GF-D8 (cell line): ENCODE measurements around the gene SCAMP5.

Experiments
- DNase-seq: peaks from one replicate; lab custom pipeline; 2025; lab: John Stamatoyannopoulos, UW

Gene SCAMP5

GRCh38 chr15:75023181-75023871 is 28.0 kb downstream of the SCAMP5 start, which contains the start of gene PPCDC:
TSS of gene PPCDC (plus strand) at chr15:75023590. CDS start at chr15:75028319, 4,729 bp downstream.
- DNase-seq: peak; percentile 87

GRCh38 chr15:75023872-75024636 is 28.7 kb downstream of the SCAMP5 start:
- peak; percentile 84 for DNase-seq

- no peak for DNase-seq
Measured at GRCh38 chr15:75025107-75025506, 29.7 kb downstream of the SCAMP5 start.

- no peak for DNase-seq
Measured at GRCh38 chr15:75025548-75026260, 30.3 kb downstream of the SCAMP5 start.

- DNase-seq: no peak
Measured at GRCh38 chr15:75027551-75027950, 32.2 kb downstream of the SCAMP5 start.

DNA sequence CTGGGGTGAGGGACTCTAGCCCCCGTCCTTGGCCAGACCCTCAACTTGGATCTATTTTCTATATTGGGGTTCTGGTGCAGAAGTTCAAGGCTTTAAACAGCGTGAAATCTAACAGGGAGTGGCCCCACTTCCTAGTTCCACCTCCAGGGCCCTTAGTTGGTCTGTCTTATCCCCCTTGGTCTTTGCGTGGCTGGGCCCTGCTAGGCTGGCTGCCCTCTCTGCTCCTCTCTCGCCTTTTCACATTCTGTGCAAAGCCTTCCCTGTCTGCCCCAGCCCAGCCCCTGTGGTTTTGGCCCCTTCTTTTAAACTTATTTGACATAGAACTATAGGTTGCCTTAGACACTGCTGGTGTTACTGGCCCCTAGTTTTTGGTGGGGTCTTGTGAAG is 33.6 kb downstream of the SCAMP5 start:
- DNase-seq: no peak

DNA sequence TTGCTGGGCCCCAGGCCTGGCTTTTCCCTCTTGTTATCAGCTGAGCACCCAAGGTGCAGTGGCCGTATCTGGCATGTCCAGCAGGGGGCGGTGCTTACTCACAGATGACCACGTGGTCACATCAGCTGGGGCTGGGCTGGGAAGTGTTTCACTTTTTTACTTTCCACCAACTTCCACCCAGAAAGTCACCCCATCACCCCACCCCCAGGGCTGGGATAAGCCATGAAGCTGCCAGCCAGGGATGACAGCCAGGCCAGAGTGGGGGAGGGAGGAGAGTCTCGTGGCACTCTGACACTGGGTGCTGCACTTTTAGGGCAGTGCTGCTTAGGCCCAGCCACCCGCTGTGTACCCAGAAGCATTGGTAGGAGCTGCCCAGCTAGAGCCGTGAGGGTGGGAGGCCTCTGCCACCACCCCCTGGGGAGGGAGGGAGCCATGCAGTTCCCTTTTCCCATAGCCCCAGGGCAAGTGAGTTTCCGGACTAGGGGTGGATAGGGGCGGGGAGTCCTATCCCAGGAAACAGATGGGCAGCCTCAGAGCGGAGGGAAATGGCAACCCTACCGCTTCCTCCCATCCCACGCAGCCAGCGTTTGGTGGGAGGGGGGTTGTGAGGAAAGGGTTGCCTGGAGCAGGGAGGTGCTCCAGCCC is 34.1 kb downstream of the SCAMP5 start:
- peak; percentile 89 for DNase-seq

DNA sequence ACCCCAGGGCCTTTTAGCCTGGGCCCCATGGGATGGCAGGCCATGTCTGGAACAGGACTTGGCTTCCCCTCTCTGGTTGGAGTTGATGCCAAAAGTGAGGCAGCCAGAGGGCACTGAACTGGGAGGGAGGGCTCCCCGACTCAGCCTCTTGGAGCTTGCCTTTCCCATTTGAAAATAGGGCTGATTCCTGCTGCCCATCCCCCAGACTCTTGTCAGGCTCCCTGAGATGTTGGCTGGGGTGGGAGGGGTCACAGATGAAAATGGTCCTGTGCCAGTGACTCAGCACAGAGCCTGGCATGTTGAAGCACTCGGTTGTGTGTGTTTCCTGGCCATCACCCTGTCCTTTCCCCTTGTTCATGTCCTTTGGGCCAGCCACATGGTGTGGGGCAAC is 34.7 kb downstream of the SCAMP5 start:
- DNase-seq: no peak

GRCh38 chr15:75030424-75030823 is 35.1 kb downstream of the SCAMP5 start:
- DNase-seq: no peak

- no peak for DNase-seq
Measured at GRCh38 chr15:75031848-75032247, 36.5 kb downstream of the SCAMP5 start.

DNA sequence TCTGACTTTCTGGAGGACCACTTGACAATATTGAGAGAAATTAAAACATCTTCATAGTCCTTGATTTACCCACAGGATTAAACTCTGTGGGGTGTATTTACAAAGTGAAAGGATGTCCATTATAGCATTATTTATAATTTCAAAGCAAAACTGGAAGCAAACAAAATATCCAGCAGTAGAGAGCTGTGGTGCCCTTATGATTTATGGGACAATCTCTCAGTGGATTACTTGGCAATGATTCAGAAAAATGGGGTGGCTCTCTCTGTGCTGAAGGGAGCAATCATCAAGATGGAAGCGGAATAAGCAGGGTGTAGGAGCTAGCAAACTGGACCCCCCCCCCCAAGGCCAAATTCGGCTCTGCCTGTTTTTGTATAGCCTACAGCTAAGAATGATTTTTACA is 37.0 kb downstream of the SCAMP5 start:
- no peak for DNase-seq

DNA sequence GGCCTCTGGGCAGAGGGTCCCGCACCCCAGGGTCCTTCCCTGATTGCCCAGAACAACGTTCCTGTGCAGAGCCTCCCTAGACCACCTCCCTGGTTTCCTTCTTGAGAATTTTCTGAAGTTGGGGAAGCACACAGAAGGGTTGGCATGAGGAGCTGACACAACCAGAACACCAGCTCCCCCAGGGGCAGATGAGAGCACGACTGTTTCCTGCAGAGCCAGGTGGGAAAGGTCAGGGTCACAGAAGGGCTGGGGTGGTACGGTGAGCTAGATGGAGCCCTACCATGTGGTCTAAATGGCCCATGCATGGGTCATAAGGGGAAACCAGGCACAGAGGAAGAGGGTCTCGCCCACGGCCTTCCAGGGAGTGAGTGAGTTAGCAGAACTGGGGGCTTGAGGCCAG is 38.4 kb downstream of the SCAMP5 start:
- no peak for DNase-seq

GRCh38 chr15:75034615-75035014 is 39.3 kb downstream of the SCAMP5 start:
- no peak for DNase-seq

DNA sequence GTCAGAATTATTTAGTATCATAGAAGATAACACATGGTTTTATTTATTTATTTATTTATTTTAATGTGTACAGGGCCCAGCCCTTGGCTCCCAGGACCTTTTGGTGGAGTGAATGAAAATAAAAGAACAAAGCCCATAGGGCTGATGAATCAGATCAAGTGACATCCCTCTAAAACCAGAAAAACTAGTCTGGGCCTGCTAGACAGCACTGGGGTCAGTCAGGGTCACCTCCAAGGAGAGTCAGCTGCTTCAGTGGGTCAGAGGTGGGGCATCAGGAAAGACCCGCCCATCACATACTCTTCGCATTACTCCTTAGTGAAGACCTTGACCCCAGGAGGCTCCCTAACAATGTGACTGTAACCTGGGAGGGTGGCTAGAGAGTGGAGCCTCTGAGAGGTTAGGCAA is 40.9 kb downstream of the SCAMP5 start:
- no peak for DNase-seq

DNA sequence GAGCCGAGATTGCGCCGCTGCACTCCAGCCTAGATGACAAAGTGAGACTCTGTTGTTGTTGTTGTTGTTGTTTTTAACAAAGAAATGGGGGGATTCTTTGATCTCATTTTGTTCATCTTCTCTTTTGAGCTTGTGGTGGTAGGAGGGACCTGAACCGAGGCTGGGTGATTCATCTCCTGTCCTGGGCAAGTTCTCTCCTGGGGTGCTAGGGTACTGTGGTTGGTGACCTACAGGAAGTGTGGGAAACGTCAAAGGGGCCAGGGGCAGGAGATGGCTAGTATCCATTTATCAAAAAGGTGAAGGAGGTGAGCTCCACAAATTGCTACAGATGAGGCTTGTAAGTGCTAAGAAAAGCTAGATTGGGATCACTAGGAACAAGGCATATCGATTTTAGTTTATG is 42.3 kb downstream of the SCAMP5 start:
- DNase-seq: no peak

DNA sequence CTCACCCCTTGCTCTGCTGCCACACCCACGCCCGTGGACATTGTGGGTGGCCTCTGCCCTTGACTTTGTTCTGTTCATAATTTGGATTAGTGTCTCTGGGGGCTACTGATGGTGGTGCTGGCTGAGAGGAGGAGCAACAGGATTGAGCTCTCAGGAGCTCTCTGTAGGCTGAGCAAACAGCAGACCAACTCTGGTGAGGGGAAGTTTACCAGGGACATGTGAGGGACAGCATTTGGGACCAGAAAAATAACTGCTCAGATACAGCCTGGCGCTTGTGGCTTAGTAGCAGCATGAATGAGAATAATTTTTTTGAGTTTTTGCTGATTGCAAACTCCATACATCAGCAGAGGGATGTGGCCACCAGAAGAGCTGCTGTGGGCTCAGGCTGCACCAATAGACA is 42.9 kb downstream of the SCAMP5 start:
- no peak for DNase-seq

- DNase-seq: peak; percentile 99
Measured at GRCh38 chr15:75042730-75043508, 47.6 kb downstream of the SCAMP5 start.

DNA sequence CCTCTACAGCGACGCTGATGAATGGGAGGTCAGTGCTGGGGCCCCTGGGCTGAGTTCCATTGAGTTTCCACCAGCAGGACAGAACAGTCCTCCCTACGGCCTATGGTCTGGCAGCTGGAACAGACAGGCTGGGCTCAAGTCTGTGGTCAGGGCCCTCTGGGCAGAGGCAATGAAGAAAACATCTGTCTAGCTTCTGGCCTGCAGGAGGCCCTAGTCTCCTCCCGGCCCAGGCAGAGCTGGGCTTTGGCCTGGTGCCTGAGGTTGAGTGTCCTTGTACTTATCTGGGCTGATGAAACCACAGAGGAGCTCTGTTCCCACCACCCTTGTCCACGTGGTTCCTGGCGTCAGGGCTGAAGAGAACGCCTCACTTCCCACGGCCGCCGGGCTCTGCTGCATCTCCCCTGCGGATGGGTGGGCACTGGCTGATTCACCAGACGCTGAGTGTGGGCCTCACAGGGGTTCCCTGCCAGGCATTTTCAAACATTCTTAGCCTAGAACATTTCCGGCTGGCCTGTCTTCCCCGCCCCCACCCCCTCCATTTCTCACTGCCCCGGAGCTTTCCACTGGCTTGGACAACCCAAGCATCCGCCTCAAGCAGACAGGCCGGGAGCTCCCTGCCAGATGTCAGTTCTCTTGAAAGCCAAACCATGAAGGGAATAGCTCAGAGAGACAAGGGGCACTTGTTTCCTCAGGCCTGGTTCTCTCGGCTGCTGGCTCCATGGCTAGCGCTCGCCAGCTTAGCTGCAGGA is 48.3 kb downstream of the SCAMP5 start:
- DNase-seq: peak; percentile 91

GRCh38 chr15:75044258-75044878 is 49.0 kb downstream of the SCAMP5 start:
- DNase-seq: no peak

- DNase-seq: no peak
Measured at GRCh38 chr15:75045332-75046015, 50.1 kb downstream of the SCAMP5 start.
